Measurements from ENCODE around the gene INO80C. TPM values are rescaled to one million over a fixed set of nuclear protein-coding genes. Genes with fewer than 3 reads are reported as not detected.

Gene INO80C
- total and polyA plus RNA-seq, 8 donors = 8.7 to 66.7 (median 29.6) TPM; not detected in 1

GRCh38 chr18:35477974-35478373, 19.8 kb downstream of the INO80C start:
- Histone ChIP-seq H3K27ac (peak overlapping the region in 2 of 5 donors; percentile 83 to 84), H3K36me3 (peaks cover 0 to 11% (median 8%) of the 10 kb centered on the region in 4 donors), H3K27me3 (no peaks in the 10 kb centered on the region), H3K4me3 (no peak overlapping the region), H3K9me3 (no peaks in the 10 kb centered on the region), H3K4me1 (peaks cover 31 to 54% (median 46%) of the 10 kb centered on the region in 4 donors)
- intact Hi-C loops (cut with DNase I; ENCODE audit: low total_unique reads) = no loop called here
- no peak for TF ChIP-seq POLR2AphosphoS5 (IDR thresholded peaks at IDR 0.05)
- no peak for TF ChIP-seq EP300 (IDR thresholded peaks at IDR 0.05)
- TF ChIP-seq, protein P1, sequence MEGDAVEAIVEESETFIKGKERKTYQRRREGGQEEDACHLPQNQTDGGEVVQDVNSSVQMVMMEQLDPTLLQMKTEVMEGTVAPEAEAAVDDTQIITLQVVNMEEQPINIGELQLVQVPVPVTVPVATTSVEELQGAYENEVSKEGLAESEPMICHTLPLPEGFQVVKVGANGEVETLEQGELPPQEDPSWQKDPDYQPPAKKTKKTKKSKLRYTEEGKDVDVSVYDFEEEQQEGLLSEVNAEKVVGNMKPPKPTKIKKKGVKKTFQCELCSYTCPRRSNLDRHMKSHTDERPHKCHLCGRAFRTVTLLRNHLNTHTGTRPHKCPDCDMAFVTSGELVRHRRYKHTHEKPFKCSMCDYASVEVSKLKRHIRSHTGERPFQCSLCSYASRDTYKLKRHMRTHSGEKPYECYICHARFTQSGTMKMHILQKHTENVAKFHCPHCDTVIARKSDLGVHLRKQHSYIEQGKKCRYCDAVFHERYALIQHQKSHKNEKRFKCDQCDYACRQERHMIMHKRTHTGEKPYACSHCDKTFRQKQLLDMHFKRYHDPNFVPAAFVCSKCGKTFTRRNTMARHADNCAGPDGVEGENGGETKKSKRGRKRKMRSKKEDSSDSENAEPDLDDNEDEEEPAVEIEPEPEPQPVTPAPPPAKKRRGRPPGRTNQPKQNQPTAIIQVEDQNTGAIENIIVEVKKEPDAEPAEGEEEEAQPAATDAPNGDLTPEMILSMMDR (IDR thresholded peaks at IDR 0.05) = no peak
- no peak for TF ChIP-seq POLR2A (IDR thresholded peaks at IDR 0.05)
- no peak for DNase-seq

GRCh38 chr18:35477497-35477896, 20.3 kb downstream of the INO80C start:
- H3K9me3 ChIP-seq = no peaks in the 10 kb centered on the region
- H3K27me3 ChIP-seq = no peaks in the 10 kb centered on the region
- H3K4me1 ChIP-seq = peaks cover 27 to 50% (median 41%) of the 10 kb centered on the region in 4 donors
- TF ChIP-seq, protein P1 (IDR thresholded peaks at IDR 0.05) = no peak
- TF ChIP-seq POLR2A (IDR thresholded peaks at IDR 0.05) (no peak), EP300 (IDR thresholded peaks at IDR 0.05) (no peak), POLR2AphosphoS5 (IDR thresholded peaks at IDR 0.05) (no peak)
- peaks cover 0 to 12% (median 10%) of the 10 kb centered on the region in 4 donors for H3K36me3 ChIP-seq
- H3K27ac ChIP-seq = peak overlapping the region in 2 of 5 donors; percentile 83 to 84
- 79 to 97% (median 88%) methylated on average over 1 of the region's 1 CpG for whole genome bisulfite sequencing, 5 donors
- DNase-seq = no peak
- no peak overlapping the region for H3K4me3 ChIP-seq
- intact Hi-C loops (cut with DNase I; ENCODE audit: low total_unique reads) = no loop called here

DNA sequence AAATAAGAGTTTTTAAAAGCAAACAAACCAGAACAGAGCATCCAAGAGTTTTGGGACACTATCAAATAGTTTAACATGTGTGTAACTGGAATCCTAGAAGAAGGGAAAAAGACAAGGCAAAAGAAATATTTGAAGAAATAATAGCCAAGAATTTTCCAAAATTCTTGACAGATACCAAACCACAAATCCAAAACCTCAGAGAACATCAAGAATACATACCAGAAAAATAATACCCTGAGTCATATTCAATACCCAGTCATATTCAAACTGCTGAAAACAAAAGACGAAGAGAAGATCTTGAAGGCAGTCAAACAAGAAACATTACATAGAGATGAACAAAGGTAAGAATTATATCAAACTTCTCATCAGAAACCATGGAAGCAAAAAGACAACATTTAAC, 22.9 kb downstream of the INO80C start:
- 96 to 98% (median 97%) methylated on average over 1 of the region's 1 CpG for WGBS, 5 donors
- intact Hi-C loops (cut with DNase I; ENCODE audit: low total_unique reads) = no loop called here
- Histone ChIP-seq H3K4me3 (no peak overlapping the region), H3K9me3 (no peaks in the 10 kb centered on the region), H3K4me1 (peaks cover 12 to 35% (median 27%) of the 10 kb centered on the region in 4 donors), H3K36me3 (peaks cover 0 to 12% (median 10%) of the 10 kb centered on the region in 4 donors), H3K27me3 (no peaks in the 10 kb centered on the region), H3K27ac (no peak overlapping the region)
- no peak for TF ChIP-seq POLR2AphosphoS5 (IDR thresholded peaks at IDR 0.05)
- no peak for TF ChIP-seq EP300 (IDR thresholded peaks at IDR 0.05)
- TF ChIP-seq POLR2A (IDR thresholded peaks at IDR 0.05) = no peak
- TF ChIP-seq, protein P1 (IDR thresholded peaks at IDR 0.05) = no peak
- no peak for DNase-seq

DNA sequence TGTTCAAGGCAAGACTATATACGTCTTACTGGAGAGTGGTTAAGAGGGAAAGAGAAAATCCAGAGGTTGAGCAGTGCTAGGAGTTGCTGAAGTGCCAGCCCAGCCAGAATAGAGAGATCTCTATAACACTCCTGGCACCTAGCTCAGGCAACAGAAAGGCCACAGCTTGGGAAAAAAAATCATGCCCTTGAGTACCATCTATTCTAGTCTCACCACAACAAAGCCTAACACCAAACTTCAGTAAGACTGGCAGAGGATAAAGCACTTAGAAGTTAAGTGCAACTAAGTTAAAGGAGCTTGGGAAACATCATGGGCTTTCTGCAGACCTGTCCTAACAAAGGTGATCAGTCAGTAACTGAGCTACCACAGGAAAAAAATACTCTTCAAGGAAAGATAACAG, 24.2 kb downstream of the INO80C start:
- 91 to 100% (median 95%) methylated on average over 1 of the region's 1 CpG for WGBS, 5 donors
- no peaks in the 10 kb centered on the region for H3K9me3 ChIP-seq
- intact Hi-C loops (cut with DNase I; ENCODE audit: low total_unique reads) = no loop called here

More for the DNA sequence above, 24.2 kb downstream of the INO80C start:
- DNase-seq = no peak
- no peaks in the 10 kb centered on the region for H3K27me3 ChIP-seq
- peaks cover 8 to 22% (median 15%) of the 10 kb centered on the region in 4 donors for H3K4me1 ChIP-seq
- H3K36me3 ChIP-seq = peaks cover 0 to 17% (median 12%) of the 10 kb centered on the region in 4 donors
- no peak overlapping the region for H3K27ac ChIP-seq
- H3K4me3 ChIP-seq = no peak overlapping the region
- TF ChIP-seq POLR2AphosphoS5 (IDR thresholded peaks at IDR 0.05) = no peak
- TF ChIP-seq, protein P1 (IDR thresholded peaks at IDR 0.05) = no peak
- TF ChIP-seq POLR2A (IDR thresholded peaks at IDR 0.05) = no peak
- no peak for TF ChIP-seq EP300 (IDR thresholded peaks at IDR 0.05)
